CD1c-positive myeloid dendritic cell (primary cell): ENCODE data around the gene TAF8.
"Not testable (repeated sequence)": the region's sequence is repeated elsewhere in the genome, so short reads cannot be mapped to it uniquely, and the experiment has no call there.

Experiments
- DNase-seq: peaks from one replicate; pipeline ENCODE4 v3.0.0-alpha.2; 2016; ENCODE audit errors: extremely low spot score

Gene TAF8, protein sequence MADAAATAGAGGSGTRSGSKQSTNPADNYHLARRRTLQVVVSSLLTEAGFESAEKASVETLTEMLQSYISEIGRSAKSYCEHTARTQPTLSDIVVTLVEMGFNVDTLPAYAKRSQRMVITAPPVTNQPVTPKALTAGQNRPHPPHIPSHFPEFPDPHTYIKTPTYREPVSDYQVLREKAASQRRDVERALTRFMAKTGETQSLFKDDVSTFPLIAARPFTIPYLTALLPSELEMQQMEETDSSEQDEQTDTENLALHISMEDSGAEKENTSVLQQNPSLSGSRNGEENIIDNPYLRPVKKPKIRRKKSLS

DNA sequence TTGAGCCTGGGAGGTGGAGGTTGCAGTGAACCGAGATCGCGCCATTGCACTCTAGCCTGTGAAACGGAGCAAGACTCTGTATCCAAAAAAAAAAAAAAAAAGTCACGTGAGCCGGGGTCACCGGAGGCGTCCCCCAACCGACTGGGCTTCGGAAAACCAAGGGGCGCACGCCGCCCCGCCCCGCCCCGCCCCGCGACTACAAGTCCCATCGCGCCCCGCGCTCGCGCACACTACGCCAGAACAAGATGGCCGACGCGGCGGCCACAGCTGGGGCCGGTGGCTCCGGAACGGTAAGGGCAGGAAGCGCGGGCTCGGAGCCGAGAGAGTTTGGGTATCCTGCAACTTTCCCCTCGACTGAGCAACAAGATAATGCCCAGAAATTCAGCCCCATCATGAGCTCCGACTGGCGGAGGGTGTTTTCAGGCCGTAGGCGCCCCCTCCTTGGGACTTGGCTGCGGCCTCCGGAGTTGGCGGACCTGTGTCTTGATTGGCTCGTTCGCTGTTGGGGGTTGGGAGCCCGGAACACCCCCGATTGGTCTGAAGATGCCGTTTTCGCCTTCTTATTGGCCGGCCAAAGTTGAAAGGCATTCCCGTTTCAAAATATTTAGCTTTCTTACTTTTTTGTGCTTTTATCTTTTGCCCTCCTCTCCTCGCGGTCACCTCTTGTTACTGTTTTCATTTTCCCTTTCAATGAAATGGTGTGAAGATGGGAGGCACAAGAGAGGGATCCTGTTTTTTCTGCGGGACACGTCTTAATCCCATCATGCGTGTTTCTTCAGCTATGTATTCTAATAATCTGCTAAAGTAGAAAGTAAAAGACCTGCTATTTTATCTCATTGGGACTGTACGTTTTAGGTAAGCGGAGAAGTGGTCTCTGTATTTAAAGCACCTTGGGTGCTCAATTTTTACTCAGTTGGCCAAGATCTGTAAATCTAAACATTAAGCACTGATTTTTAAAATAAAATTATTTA lies at the start of gene TAF8:
TSS of gene TAF8 (plus strand) at position 228 of the 971 bp plus-strand sequence. CDS start at position 246, 18 bp downstream.
- DNase-seq = peak; percentile 93

DNA sequence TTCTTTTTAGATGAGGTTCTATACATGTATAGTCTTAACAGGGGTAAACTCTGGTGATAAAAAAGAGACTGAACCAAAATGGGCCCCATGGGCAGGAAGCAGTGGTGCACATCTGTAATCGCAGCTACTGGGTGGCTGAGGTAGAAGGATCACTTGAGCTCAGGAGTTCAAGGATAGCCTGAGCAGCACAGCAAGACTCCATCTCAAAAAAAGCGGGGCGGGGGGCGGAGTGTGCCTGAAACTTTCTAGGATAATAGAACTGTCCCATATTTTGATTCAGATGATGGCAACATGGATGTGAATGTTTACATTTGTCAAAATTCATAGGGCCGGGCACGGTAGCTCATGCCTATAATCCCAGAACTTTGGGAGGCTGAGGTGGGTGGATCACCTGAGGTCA lies 48.8 kb upstream of the TAF8 start:
- DNase-seq = no peak

DNA sequence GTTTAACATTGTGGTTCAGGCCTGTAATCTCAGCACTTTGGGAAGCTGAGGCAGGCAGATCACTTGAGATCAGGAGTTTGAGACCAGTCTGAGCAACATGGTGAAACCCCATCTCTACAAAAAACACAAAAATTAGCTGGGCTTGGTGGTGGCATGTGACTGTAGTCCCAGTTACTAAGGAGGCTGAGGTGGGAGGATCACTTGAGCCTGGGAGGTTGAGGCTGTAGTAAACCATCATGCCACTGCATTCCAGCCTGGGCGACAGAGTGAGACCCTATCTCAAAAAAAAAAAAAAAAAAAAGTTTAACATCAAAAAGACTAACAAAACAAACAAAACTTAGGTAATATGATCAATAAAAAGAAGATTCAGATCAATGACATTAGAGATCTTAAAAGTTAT lies 46.7 kb upstream of the TAF8 start:
- not testable (repeated sequence) for DNase-seq

DNA sequence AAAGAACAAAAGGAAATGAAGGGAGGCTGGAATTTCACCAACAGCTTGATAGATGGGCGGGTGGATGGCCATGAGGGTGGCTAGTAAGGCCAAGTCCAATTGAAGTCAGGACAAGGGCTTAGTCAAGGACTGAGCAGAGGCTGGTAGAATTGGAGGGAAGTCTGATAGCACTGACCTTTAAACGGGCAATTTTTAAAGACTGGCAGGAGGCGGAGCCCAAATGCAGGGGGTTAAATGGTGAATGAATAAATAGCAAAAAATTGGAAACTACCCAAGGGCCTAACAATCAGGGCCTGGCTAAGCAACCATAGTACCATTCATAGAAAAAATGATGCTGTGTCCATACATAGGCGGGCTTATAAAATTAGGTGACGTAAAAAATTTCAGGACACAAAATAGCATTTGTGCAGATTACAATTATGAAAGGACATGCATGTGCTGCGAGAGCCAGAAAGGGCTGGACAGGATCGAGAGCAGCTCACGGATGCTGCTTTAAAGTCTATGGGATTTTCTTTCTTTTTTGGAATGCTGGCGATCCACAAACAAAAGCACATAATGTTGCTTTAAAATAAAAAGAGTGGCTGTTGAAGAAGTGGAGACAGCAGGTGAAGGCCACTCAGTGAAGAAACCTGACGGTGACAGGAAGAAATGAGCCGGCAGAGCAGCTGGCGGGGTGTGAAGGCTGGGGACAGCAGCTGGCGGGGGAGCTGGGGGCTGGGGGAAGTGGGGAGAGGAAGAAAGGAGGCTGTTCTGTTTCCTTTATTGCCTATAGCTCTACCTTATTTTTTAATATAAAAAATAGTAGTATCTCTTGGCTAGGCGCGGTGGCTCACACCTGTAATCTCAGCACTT lies 42.8 kb upstream of the TAF8 start:
- no peak for DNase-seq

DNA sequence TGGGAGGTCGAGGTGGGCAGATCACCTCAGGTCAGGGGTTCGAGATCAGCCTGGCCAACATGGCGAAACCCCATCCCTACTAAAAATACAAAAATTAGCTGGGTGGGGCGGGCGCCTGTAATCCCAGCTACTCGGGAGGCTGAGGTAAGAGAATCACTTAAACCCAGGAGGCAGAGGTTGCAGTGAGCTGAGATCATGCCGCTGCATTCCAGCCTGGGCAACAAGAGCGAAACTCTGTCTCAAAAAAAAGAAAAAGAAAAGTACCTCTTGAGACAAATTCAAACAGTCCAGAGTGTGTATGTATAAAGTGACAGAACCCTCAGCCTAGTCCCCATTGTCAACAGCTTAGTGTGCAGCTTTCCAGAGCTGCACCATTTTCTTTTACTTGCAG lies 42.2 kb upstream of the TAF8 start:
- DNase-seq = not testable (repeated sequence)

DNA sequence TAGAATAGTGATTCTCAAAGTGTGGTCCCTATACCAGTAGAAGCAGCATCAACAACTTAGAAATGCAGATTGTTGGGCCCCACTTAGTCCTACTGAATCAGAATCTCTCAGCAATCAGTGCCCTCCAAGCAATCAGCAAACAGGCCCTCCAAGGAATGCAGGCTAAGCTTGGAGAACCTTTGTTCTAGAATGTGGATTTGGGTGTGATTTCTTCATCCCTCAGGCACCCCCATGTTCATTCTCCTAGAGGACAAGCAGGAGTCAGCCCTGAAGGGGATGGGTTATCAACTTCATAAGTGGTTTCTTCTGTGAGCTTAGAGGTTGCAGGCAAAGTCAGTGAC lies 40.5 kb upstream of the TAF8 start:
- no peak for DNase-seq

DNA sequence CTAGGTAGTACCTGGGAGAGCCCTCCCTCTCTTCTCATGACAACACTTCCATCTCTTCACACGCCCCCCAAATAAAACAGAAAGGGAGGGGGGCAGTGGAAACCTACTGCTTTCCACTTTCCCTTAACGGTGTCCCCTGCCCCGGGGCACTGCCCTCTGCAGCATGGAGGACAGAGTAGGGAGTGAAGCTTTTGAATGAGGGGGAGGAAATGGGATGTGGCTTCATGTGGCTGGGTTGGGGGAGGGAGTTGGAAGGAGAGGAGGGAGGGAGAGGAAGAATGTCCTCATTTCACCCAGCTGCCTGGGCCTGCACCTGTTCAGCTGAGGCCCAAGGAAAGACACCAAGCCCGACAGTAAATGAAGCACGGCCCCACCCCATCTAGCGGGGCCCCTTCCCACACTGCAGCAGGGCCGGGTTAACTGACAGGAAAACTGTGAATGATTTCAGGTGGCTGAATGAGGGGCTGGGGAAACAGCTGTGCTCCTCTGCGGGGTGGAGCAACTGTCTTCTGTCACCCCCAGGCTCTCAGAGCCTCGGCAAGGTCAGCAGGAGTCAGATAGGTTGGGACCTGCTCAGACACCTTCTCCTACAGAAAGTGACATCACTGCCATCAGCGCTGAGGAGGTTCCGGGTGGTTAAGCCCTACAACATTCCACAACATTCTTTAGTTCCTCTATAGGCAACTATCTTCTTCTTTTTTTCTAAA lies 40.0 kb upstream of the TAF8 start:
- peak; percentile 35 for DNase-seq

DNA sequence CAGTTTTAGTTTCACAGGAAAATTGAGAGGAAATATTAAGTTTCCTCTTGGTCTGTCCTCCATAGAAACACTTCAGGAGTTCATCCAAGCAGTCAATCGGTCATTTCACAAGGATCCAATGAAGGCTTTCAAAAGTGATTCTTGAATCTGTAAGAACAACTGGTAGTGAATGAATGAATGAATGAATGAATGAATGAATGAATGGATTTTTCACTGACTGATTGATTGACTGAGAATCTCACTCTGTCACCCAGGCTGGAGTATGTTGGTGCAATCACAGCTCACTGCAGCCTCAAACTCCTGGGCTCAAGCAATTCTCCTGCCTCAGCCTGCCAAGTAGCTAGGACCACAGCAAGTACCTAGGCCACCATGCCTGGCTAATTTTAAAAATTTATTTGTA lies 39.4 kb upstream of the TAF8 start:
- DNase-seq = no peak

DNA sequence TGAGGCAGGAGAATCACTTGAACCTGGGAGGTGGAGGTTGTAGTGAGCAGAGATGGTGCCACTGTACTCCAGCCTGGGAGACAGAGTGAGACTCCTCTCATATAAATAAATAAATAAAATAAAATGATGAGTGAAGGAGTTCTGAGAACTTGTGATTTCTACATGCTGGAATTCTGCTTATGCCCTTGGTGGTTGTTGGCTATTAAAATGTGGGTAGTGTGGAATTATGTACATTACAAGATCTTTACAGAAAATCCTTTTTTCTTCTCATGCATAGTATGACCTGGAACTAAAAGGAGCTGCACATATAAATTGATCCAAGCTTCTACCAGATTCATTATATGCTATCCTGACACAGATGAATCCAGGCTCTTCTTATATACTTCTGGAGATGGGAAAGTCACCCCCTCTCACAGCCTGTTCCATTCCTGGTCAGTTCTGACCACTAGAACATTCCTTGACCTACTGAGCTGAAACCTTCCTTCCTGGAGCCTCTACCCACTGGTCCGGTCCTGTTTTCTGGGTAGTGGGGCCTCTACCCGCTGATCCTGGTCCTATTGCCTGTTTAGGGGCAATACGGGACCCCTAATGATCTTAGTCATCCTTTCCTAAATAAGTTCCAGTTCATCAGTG lies 37.7 kb upstream of the TAF8 start:
- no peak for DNase-seq

DNA sequence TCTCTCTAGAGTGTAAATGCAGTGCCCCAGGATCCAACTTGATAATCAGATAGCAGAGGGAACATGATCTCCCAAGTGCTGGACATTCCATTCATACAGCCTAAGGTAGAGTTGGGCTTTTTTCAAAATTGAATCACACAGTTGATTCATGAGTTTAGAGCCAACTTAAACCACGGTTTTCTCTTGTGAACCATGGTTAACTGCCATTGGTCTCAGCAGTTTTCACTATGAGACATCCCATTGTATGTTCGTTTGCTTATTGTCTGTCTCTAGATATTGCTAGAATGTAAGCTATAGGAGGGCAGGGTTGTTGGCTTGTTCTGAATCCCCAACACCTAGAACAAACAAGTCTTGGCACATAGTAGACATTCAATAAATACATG lies 37.2 kb upstream of the TAF8 start:
- DNase-seq = no peak

DNA sequence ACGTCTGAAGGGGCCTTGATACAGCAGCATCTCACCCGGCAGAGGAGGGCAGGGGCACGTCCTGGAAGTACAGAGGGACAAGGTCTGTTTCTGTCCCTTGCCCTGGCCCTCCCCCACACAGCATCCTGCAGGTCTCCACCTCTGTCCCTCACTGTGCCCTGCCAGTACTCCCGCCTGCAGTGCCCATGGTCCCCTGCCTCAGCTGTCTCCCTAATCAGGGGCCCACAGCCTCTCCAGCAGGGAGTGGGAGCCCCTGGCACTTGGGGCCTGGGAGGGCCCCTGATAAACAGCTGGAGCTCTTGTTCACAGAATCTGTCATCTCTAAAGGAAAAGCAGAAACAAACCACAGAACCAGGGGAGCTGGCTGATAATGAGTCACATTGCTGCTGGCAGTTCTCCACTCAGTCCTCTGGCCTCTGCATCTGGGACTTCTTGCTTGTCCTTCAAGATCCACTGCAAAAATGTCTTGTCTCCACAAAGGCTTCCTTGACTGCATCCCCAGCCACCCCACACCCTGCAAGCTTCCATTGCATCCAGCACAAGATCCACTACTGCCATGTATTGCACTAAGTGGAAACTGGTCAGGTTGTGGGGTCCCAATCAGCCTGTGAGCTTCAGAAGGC lies 33.2 kb upstream of the TAF8 start:
- DNase-seq = peak; percentile 46

DNA sequence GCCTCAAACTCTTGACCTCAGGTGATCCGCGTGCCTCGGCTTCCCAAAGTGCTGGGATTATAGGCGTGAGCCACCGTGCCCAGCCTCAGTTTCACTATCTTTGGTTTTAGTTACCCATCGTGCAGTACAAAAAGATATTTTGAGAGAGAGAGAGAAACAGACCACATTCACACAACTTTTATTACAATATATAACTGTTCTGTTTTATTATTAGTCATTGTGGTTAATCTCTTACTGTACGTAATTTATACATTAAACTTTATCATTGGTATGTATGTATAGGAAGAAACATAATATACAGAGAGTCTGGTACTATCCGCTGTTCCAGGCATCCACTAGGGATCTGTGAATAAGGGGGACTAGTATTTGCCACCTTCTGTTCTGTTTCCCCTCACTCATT lies 29.4 kb upstream of the TAF8 start:
- no peak for DNase-seq

DNA sequence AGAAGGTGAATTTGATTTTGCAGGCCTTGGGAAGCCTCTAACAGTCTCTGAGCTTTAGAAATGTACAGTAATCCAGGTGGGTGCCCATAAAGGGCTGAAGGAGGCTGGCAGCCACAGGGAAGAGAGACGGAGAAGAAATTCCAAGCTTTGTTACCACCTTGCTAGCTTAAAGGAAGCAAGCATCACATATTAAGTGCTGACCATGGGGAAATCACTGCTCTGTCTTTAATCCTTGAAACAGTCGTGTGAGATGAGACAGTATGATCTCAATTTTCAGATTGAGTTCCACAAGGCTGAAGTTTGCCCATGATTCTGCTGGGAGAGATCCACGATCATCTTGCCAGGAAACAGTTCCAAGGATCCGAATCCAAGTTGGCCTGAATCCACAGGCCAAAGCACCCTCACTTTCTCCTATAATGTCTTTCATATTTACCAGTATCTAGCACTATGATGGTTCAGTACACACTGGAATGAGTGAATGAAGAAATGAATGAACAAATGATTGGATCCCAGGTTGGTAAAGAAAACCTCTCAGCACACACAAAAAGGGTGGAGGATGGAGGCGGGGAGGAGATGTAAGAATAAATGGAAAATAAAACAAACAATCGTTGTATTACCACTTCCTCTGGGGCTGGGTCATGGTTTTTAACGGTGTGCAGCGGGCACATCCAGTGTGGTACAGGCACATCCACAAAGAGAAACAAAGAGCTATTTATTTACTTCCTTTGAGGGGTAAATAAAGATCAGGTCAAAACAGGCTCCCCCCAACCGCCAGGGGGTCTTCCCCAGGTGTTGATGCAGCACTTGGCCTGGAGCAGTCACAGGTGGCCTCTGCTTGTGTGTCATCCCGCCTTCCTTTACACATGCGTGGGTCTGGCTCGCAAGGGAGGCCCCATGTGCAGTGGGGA lies 28.2 kb upstream of the TAF8 start:
- no peak for DNase-seq

DNA sequence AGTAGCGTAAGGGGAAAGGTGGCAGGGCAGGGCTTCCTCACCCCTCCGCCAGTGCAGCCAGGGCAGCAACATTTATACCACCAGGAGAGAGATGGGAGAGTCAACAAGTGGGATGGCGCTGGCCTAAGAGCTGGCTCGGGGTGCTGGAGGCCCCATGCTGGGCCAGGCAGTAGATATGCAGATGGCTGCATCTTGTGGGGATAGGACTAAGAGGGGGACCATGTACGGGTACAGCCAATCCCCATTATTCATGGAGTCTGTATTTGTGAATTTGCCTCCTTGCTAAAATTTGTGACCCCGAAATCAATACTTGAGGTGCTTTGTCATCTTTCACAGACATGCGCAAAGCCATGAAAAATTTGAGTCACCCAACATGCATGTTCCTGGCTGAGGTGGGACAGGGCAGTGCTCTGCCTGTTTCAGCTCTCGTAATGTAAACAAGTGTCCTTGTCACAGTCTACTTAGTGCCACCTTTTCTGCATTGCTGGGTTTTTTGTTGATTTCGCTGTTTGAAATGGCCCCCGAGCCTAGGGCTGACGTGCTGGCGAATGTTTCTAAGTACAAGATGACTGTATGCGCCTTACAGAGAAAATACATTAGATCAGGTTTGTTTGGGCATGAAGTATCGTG lies 27.5 kb upstream of the TAF8 start:
- DNase-seq = no peak

DNA sequence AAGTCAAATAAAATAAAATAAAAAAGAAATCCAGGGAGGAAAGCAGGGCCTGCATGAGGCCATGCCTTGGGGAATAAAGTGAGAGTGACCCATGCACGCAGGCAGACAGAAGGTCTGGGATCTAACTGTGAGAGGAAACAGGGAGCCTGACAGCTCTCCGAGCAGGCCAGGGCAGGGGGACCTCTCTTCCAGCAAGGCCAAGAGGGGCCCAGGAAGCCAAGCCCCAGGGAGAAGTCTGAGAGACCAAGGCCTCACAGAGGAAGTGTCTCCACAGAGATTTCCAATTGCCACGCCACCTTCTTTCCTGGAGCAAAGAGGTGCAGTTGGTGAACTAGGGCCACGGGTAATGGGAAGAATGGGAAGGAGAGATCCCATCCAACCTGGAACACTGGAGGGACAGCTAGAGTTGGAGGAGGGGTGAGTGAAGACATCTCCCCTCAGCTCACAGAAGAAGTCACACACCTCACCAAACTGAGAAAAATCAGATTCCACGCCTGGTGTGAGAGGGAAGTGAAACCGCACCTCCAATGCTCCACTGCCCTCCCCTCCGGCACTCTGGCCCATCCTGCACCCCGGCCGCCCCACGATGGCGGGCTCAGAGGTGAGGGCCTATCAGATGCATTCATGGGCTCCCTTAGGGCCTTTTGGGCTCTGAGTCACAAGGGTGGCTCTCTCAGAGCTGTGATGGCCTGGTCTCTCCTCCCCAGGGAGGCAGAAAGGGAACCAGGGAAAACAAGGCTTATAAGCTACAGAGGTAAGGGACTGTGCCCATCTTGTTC lies 25.1 kb upstream of the TAF8 start:
- peak; percentile 62 for DNase-seq

DNA sequence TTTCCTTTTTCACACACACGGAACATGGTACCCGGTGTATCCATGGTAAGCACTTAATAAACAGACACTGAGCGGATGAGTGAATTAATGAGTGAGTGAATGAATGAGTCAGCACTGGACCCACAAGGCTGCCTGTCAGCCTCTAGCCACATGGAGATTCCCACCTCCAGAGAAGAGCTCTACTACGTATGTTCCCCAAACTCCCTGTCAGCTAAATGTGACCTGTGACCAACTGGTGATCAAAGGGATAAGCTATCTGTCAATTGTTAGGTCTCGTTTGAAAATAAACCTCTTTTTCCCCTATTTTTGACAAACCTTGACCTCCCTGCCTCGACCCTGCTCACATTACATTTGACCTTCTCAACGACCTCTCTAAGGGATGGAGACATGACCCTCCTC lies 24.5 kb upstream of the TAF8 start:
- no peak for DNase-seq

DNA sequence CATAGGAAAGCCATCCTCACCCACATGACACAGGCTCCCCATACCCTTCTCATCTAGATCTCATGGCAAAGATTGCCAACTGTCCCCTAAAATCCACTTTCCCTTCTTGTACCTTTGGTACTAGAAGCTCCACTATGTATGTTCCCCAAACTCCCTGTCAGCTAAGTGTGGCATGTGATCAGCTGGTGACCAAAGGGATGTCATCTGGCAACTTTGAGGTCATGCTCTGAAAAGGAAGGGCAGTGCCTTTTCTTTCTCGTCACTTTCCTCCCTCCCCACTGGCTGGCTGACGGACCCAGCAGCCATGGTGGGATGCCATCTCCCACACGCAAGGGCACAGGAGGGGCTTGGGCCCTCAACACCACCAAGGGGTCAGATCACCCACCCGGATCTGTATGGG lies 23.8 kb upstream of the TAF8 start:
- peak; percentile 57 for DNase-seq
